ENCODE measurements around the gene CRYBG1.

The CRYBG1 gene

DNA sequence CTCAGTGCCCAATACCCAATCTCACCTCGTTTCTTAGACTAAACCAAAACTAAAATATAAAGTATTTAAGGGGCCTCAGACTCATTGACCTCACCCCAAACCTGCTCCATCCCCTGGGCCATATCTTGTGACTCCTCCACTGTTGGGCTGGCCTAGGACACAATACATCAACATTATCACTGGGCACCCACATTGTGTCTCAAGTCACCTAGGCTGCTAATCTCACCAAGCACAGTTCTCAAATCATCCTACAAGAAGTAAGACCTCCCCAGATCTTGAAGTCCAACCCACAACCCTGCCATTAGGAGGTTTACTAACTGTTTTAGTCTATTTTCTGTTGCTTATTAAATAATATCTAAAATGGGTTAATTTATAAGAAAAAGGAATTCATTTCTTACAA is 96.2 kb downstream of the CRYBG1 start:
- no peak for DNase-seq (ENCODE audit: low read depth in 4 of 4, low spot score in 1 of 4)

- no peak for DNase-seq (ENCODE audit: low read depth in 4 of 4, low spot score in 1 of 4)
Observed at GRCh38 chr6:106458021-106458986, 97.8 kb downstream of the CRYBG1 start.

DNA sequence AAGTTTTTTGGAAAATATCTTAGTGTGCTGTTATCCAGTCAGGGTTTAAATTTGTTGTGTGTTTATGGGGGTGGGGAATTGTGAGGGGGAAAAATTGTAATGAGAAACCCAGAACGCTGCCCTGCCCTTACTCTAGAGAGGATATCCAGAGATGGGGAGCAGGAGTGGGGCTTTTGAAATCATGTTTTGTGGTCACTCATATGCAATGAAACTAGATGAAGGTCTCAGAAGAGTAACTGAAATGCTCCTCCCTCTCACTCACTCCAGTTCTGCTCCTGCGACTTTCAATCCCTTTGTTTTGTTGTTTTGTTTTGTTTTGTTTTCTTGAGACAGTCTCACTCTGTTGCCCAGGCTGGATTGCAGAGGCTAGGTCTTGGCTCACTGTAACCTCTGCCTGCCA is 100.0 kb downstream of the CRYBG1 start:
- DNase-seq (ENCODE audit: low read depth in 4 of 4, low spot score in 1 of 4), result no peak

GRCh38 chr6:106461084-106461483 is 100.6 kb downstream of the CRYBG1 start:
- DNase-seq (ENCODE audit: low read depth in 4 of 4, low spot score in 1 of 4), result no peak

GRCh38 chr6:106462923-106463557 is 102.5 kb downstream of the CRYBG1 start:
- DNase-seq (ENCODE audit: low read depth in 4 of 4, low spot score in 1 of 4), result no peak

- DNase-seq (ENCODE audit: low read depth in 4 of 4, low spot score in 1 of 4), result no peak
Observed at GRCh38 chr6:106466211-106466610, 105.7 kb downstream of the CRYBG1 start.

DNA sequence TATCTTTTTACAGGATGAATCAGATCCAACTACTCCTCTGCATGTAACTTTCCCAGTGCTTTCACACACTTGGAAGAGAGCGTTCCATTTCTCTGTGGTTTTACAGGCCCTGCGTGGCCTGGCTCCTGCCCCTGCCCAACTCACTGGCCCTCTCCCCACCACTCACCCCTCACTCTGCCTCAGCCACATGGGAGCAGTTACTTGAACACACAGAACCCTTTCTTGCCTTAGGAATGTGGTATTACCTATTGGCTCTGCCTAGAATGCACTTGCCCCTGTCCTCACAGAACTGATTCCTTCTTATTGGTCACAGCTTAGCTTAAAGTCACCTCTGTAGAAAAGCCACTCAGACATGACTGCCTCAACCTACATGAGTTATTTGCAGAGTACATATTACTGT is 108.4 kb downstream of the CRYBG1 start:
- no peak for DNase-seq (ENCODE audit: low read depth in 4 of 4, low spot score in 1 of 4)

GRCh38 chr6:106469882-106470281 is 109.4 kb downstream of the CRYBG1 start:
- no peak for DNase-seq (ENCODE audit: low read depth in 4 of 4, low spot score in 1 of 4)

GRCh38 chr6:106470316-106470715 is 109.8 kb downstream of the CRYBG1 start:
- DNase-seq (ENCODE audit: low read depth in 4 of 4, low spot score in 1 of 4), result no peak

GRCh38 chr6:106470811-106471210 is 110.3 kb downstream of the CRYBG1 start:
- no peak for DNase-seq (ENCODE audit: low read depth in 4 of 4, low spot score in 1 of 4)

DNA sequence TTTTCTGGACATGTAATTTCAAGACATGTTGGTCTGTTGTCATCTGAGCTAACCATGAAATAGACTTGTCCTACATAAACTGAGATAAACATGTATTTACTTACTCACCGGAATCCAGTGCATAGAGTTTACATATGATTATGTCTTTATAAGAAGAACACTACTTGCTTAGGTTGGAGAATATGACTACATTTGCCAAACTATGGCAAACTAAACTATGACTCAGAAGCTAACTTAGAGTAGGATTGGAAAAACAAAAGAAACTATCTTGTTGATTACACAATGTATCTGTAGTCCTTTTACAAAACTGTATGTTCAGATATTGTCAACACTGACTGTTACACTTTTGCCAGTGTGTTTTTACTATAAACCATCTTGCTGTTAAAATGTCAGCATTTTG is 113.3 kb downstream of the CRYBG1 start:
- no peak for DNase-seq (ENCODE audit: low read depth in 4 of 4, low spot score in 1 of 4)

DNA sequence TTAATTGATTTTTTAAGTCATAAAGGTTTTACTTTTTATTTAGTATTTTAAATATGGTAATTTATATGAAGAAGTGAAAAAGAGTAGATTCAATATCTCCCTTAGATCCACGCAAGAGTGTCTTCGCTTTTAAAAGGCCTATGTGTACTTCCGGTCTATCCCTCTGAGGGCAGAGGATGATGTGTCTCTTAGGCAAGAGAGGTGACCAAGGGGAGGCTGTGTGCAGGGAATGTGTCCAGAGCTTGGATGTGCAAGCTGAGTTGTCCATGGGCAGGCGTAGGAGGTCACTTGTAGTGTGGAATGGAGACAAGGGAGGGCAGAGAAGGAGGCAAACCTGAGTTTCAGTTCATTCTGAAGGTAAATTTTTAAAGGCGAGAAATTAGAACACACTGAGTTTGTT is 113.9 kb downstream of the CRYBG1 start:
- DNase-seq (ENCODE audit: low read depth in 4 of 4, low spot score in 1 of 4), result no peak

DNA sequence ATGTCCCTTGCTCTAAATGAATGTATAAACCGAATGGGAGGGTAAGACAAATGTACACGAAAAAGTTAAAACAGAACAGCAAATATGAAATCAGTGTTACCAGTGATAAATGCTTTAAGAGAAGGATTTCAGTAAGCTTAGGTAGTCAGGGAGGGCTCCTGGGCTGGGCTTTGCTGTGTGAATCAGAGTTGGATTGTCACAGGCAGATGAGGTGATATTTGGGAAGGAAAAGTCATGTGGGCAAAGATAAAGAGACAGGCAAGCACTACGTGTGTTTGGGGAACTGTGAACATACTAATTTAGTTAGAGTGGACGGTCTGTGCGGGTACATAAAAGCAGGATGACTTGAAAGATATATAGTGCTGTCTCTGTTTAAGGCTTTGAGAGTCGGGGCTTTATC is 114.8 kb downstream of the CRYBG1 start:
- no peak for DNase-seq (ENCODE audit: low read depth in 4 of 4, low spot score in 1 of 4)

DNA sequence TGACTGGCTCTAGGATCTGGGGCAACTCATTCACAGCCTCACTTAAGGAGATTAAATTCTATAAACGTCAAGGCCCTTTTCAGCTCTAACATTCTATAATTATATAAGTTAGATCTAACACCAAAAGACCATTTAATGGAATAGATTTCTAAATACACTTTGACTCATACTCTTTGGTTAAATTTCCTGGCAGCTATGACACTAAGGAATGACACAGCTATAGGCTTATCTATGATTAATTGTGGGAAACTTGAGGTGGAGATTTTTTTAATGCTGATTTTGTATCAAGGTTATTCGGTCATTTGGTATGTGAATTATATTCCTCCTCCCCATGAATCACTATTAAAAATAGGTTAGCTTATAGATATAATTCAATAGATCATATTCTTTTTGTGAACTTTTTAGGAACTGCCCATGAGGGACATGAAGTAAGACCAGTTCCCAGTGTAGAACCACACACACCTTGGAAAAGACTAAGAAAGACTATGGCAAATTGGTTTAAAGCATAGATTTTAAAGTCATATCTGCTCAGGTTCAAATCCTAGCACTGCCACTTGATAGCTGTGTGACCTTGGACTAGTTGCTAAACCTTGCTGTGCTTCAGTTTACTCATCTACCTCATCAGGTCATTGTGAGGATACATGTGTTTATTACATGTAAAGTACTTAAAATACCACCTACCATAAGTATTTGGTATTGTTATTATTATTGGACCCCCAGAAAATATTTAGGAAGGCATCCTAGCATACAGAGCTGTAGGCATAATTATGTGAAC is 116.0 kb downstream of the CRYBG1 start:
- no peak for DNase-seq (ENCODE audit: low read depth in 4 of 4, low spot score in 1 of 4)

DNA sequence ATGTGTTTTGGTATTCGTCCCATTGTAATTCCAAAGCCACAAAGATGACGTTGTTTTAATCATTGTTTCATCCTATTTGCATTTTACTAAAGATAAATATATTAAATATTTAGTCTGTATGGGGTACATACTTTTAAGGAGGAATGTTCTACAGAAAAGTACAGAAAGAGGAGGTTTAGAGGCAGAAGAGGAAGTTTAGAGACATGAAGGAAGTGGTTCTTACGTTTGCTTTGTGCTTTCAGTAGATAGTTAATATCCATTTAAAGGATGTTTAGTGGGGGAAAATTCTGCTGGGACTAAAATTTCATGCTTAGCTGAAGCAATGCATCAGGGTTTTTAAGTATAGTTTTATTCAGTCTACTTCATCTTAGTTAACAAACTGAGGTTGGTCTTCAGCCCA is 116.6 kb downstream of the CRYBG1 start:
- no peak for DNase-seq (ENCODE audit: low read depth in 4 of 4, low spot score in 1 of 4)

DNA sequence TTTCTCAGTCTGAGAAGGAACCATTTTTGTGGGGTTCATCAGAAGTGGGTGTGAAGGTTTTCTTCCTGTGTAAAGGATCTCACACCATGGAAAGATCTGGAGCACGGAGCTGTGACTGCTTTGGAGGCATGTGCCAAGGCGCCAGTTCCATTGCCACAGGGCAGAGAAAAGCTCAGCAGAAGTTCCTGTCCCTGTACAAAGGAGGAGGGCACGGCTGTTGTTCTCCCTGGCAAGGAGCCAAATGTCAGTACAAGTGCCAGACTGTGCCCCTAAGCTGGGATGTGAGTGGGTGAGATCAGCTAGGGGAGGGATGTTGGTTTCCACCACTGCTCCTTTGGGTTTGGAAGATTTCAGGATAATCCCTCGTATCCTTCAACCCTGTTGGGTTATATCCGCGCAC is 117.3 kb downstream of the CRYBG1 start:
- DNase-seq (ENCODE audit: low read depth in 4 of 4, low spot score in 1 of 4), result no peak

- no peak for DNase-seq (ENCODE audit: low read depth in 4 of 4, low spot score in 1 of 4)
Observed at GRCh38 chr6:106486236-106486635, 125.7 kb downstream of the CRYBG1 start.

- DNase-seq (ENCODE audit: low read depth in 4 of 4, low spot score in 1 of 4), result no peak
Observed at GRCh38 chr6:106488494-106489370, 128.2 kb downstream of the CRYBG1 start.

- DNase-seq (ENCODE audit: low read depth in 4 of 4, low spot score in 1 of 4), result no peak
Observed at GRCh38 chr6:106490030-106490429, 129.5 kb downstream of the CRYBG1 start.

DNA sequence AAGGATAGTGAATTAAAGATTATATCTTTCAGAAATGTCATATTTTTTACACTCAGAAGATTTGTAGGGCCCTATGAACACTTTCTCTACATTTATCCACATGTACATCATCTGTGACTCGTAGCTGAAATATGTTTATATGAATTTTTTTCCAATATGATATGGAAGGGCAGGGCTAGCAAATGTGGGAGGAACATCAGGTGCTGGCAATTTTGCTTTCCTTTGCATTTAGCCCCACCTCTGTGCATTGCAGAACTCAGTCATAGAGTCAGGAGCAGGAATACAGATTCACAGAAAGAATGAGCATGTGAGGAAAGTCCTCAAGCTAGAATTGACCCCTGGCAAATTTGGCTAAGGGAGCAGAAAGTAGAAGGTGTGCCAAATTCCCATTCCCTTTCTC is 129.9 kb downstream of the CRYBG1 start:
- DNase-seq (ENCODE audit: low read depth in 4 of 4, low spot score in 1 of 4), result no peak

GRCh38 chr6:106490974-106491373 is 130.5 kb downstream of the CRYBG1 start:
- DNase-seq (ENCODE audit: low read depth in 4 of 4, low spot score in 1 of 4), result no peak

All from stimulated activated CD4-positive, alpha-beta T cell treated with anti-CD3 and anti-CD28 coated beads, Interleukin-1b, Interleukin-23, amount 100 ng/mL, for 24 hours (primary cell).